Embryonic facial prominence (tissue), 1 donor: ENCODE data around the gene FRG2B.
"Not testable (repeated sequence)": the region's sequence is repeated elsewhere in the genome, so short reads cannot be mapped to it uniquely, and the experiment has no call there.

Experiments used
- DNase-seq: peaks from one replicate; pipeline ENCODE4 v3.0.0-alpha.2; 2016; ENCODE audit errors: extremely low spot score

FRG2B gene

DNA sequence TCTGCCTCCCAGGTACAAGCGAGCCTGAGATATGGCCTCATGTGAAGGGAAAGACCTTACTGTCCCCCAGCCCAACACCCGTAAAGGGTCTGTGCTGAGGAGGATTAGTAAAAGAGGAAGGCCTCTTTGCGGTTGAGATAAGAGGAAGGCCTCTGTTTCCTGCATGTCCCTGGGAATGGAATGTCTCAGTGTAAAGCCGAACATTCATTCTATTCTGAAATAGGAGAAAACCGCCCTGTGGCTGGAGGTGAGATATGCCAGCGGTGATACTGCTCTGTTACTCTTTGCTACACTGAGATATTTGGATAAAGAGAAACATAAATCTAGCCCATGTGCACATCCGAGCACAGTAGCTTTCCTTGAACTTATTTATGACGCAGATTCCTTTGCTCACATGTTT is 26.7 kb downstream of the FRG2B start:
- DNase-seq, result not testable (repeated sequence)

- no peak for DNase-seq
These were observed 33.9 kb downstream of the FRG2B start for GRCh38 chr10:133592716-133593115.

- no peak for DNase-seq
These were observed 35.6 kb downstream of the FRG2B start for GRCh38 chr10:133590970-133591359.

DNA sequence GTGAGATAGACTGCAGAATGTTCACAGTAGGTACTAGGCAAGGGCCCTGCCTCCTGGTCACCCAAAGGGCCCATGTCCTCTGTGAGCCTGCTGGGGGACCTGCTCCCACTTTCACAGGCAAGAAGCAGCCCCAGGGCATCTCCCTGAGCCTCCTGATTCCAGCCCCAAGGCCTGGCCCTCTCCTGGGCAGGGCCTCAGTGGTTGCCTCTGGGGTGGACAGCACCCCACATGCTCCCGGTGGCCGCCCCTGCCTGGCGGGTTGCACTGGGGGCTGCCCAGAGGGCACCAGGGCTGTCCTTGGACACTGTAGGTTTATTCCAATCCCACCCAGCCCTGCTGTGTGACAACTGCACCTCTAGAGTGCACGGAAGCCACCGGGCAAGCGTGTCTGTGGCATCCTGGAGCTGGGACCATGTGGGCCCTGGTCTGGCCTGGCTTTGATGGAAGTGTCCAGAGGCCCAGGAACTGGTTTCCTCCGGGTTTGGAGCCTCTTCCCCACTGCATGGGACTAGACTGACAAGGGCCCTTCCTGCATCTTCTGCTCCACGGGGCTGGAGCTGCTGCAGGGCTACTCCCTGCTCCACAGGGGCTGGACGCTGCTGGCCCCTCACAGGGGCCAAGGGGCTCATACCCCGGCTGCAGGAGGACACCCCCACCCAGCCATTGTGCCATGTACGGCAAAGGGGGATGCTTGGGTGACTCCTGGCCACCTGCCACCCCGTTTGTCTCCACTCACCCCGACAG is 36.2 kb downstream of the FRG2B start:
- no peak for DNase-seq

GRCh38 chr10:133577037-133577436 is 49.6 kb downstream of the FRG2B start:
- not testable (repeated sequence) for DNase-seq
